GM21367 (cell line): ENCODE measurements around the gene WSCD2.

Experiments
- ATAC-seq: cut with Tn5 transposase; IDR thresholded peaks from one replicate; pipeline ENCODE4 v1.9.1; 2021; ENCODE audit not compliant: unreplicated experiment

The WSCD2 gene

GRCh38 chr12:108297895-108298760 lies 169.0 kb downstream of the WSCD2 start:
- no peak for ATAC-seq

GRCh38 chr12:108298761-108299275 lies 169.7 kb downstream of the WSCD2 start:
- ATAC-seq, result no peak

GRCh38 chr12:108299516-108299915 lies 170.4 kb downstream of the WSCD2 start:
- no peak for ATAC-seq
